ENCODE measurements around the gene TNFAIP8L1. TPM values are rescaled to one million over a fixed set of nuclear protein-coding genes. Genes with fewer than 3 reads are reported as not detected.

The TNFAIP8L1 gene
- total and polyA plus RNA-seq, 10 donors: 12.5 to 39.8 (median 27.1) TPM

- TF ChIP-seq POLR2AphosphoS5 (IDR thresholded peaks at IDR 0.05) (peak in 2 of 3 donors; percentile 32 to 73), CTCF (IDR thresholded peaks at IDR 0.05 in 8 of 11, conservative IDR thresholded peaks at IDR 0.05 in 3 of 11) (no peak)
- Histone ChIP-seq H3K36me3 (peaks cover 0 to 68% (median 36%) of the 10 kb centered on the region in 6 donors), H3K4me3 (no peak overlapping the region), H3K4me1 (peaks cover 8 to 75% (median 39%) of the 10 kb centered on the region in 6 donors), H3K9me3 (no peaks in the 10 kb centered on the region), H3K27ac (peak overlapping the region in 1 of 8 donors; percentile 11), H3K27me3 (replicated peaks in 1 of 7) (no peaks in the 10 kb centered on the region)
- WGBS, 5 donors: 89 to 95% (median 92%) methylated on average over 28 to 44 of the region's 44 CpGs
- intact Hi-C loops (cut with DNase I; ENCODE audit: low total_unique reads): no loop called here
- DNase-seq: no peak
These were observed 12.8 kb downstream of the TNFAIP8L1 start for GRCh38 chr19:4652075-4652474.

GRCh38 chr19:4653793-4654436 lies 14.6 kb downstream of the TNFAIP8L1 start:
- peaks cover 0 to 86% (median 54%) of the 10 kb centered on the region in 6 donors for H3K36me3 ChIP-seq

GRCh38 chr19:4654437-4655361 lies 15.4 kb downstream of the TNFAIP8L1 start:
- DNase-seq: no peak
- Histone ChIP-seq H3K36me3 (peaks cover 0 to 94% (median 62%) of the 10 kb centered on the region in 6 donors), H3K9me3 (peaks cover 0 to 5% (median 0%) of the 10 kb centered on the region in 8 donors), H3K27me3 (replicated peaks in 1 of 7) (no peaks in the 10 kb centered on the region), H3K4me1 (peaks cover 0 to 58% (median 20%) of the 10 kb centered on the region in 6 donors), H3K4me3 (no peak overlapping the region), H3K27ac (peak overlapping the region in 6 of 8 donors; percentile 13 to 58 (median 28))
- WGBS, 5 donors: 78 to 86% (median 84%) methylated on average over 27 of the region's 27 CpGs
- peak; percentile 33 to 51 (median 38) for TF ChIP-seq POLR2AphosphoS5 (IDR thresholded peaks at IDR 0.05)
- no peak for TF ChIP-seq CTCF (IDR thresholded peaks at IDR 0.05 in 8 of 11, conservative IDR thresholded peaks at IDR 0.05 in 3 of 11)
- TF ChIP-seq POLR2A (IDR thresholded peaks at IDR 0.05): no peak
- intact Hi-C loops (cut with DNase I; ENCODE audit: low total_unique reads): no loop called here

More at GRCh38 chr19:4653793-4654436, 14.6 kb downstream of the TNFAIP8L1 start:
- peaks cover 0 to 66% (median 26%) of the 10 kb centered on the region in 6 donors for H3K4me1 ChIP-seq
- peaks cover 0 to 5% (median 0%) of the 10 kb centered on the region in 8 donors for H3K9me3 ChIP-seq
- peak overlapping the region in 2 of 8 donors; percentile 5 to 58 for H3K27ac ChIP-seq
- H3K27me3 ChIP-seq (replicated peaks in 1 of 7): no peaks in the 10 kb centered on the region
- intact Hi-C loops (cut with DNase I; ENCODE audit: low total_unique reads): no loop called here
- no peak for DNase-seq
- TF ChIP-seq POLR2AphosphoS5 (IDR thresholded peaks at IDR 0.05): peak in 2 of 3 donors; percentile 4 to 52
- no peak for TF ChIP-seq CTCF (IDR thresholded peaks at IDR 0.05 in 8 of 11, conservative IDR thresholded peaks at IDR 0.05 in 3 of 11)
- WGBS, 5 donors: 75 to 87% (median 83%) methylated on average over 13 of the region's 13 CpGs
- H3K4me3 ChIP-seq: no peak overlapping the region

Data from spleen (tissue), 11 donors.